ENCODE measurements around the gene VPS4A. TPM values are rescaled to one million over a fixed set of nuclear protein-coding genes. Genes with fewer than 3 reads are reported as not detected.
"Not testable (repeated sequence)": the region's sequence is repeated elsewhere in the genome, so short reads cannot be mapped to it uniquely, and the experiment has no call there.

VPS4A gene
- total and polyA plus RNA-seq, 8 donors, result 4.1 to 51.0 (median 31.0) TPM

GRCh38 chr16:69346683-69347082 is 35.5 kb downstream of the VPS4A start:
- Histone ChIP-seq H3K36me3 (peaks cover 9 to 62% (median 54%) of the 10 kb centered on the region in 4 donors), H3K4me3 (no peak overlapping the region), H3K27ac (no peak overlapping the region), H3K9me3 (no peaks in the 10 kb centered on the region), H3K4me1 (peaks cover 0 to 39% (median 17%) of the 10 kb centered on the region in 4 donors), H3K27me3 (no peaks in the 10 kb centered on the region)
- WGBS, 5 donors, result 85 to 89% (median 88%) methylated on average over 6 of the region's 6 CpGs
- intact Hi-C loops (cut with DNase I; ENCODE audit: low total_unique reads), result no loop called here
- DNase-seq, result no peak
- no peak for TF ChIP-seq CTCF (IDR thresholded peaks at IDR 0.05)

- peak in 1 of 2 donors; percentile 29 for DNase-seq
- Histone ChIP-seq H3K9me3 (no peaks in the 10 kb centered on the region), H3K4me1 (peaks cover 0 to 34% (median 19%) of the 10 kb centered on the region in 4 donors), H3K27ac (no peak overlapping the region), H3K4me3 (no peak overlapping the region), H3K27me3 (no peaks in the 10 kb centered on the region), H3K36me3 (peaks cover 10 to 55% (median 47%) of the 10 kb centered on the region in 4 donors)
- TF ChIP-seq POLR2A (IDR thresholded peaks at IDR 0.05), result no peak
- 52 to 82% (median 59%) methylated on average over 6 of the region's 6 CpGs for WGBS, 5 donors
- intact Hi-C loops (cut with DNase I; ENCODE audit: low total_unique reads), result no loop called here
These were observed 37.1 kb downstream of the VPS4A start for GRCh38 chr16:69348222-69348621.

GRCh38 chr16:69349536-69349935 is 38.4 kb downstream of the VPS4A start:
- no peak for TF ChIP-seq EP300 (IDR thresholded peaks at IDR 0.05)
- no peak overlapping the region for H3K27ac ChIP-seq
- no peaks in the 10 kb centered on the region for H3K27me3 ChIP-seq
- H3K36me3 ChIP-seq, result peaks cover 11 to 46% (median 38%) of the 10 kb centered on the region in 4 donors
- intact Hi-C loops (cut with DNase I; ENCODE audit: low total_unique reads), result no loop called here
- 84 to 95% (median 87%) methylated on average over 8 to 10 of the region's 10 CpGs for WGBS, 5 donors
- peaks cover 0 to 34% (median 19%) of the 10 kb centered on the region in 4 donors for H3K4me1 ChIP-seq
- no peak overlapping the region for H3K4me3 ChIP-seq
- H3K9me3 ChIP-seq, result no peaks in the 10 kb centered on the region
- DNase-seq, result no peak

GRCh38 chr16:69350536-69351133 is 39.5 kb downstream of the VPS4A start:
- Histone ChIP-seq H3K4me3 (peak overlapping the region; percentile 26 to 39 (median 34)), H3K36me3 (peaks cover 13 to 46% (median 32%) of the 10 kb centered on the region in 4 donors), H3K27ac (peak overlapping the region; percentile 44 to 74 (median 69)), H3K4me1 (peaks cover 0 to 34% (median 19%) of the 10 kb centered on the region in 4 donors), H3K9me3 (no peaks in the 10 kb centered on the region), H3K27me3 (no peaks in the 10 kb centered on the region)
- TF ChIP-seq CTCF (IDR thresholded peaks at IDR 0.05), result no peak
- no peak for TF ChIP-seq POLR2A (IDR thresholded peaks at IDR 0.05)
- peak in 1 of 3 donors; percentile 20 for TF ChIP-seq POLR2AphosphoS5 (IDR thresholded peaks at IDR 0.05)
- DNase-seq, result peak; percentile 28 to 58
- intact Hi-C loops (cut with DNase I; ENCODE audit: low total_unique reads), result no loop called here
- WGBS, 5 donors, result 28 to 54% (median 40%) methylated on average over 6 of the region's 6 CpGs

GRCh38 chr16:69351309-69352027 is 40.3 kb downstream of the VPS4A start, which contains the start of gene TMED6:
Gene TMED6 (minus strand): TSS chr16:69351786. CDS start chr16:69351753, 33 bp downstream.
- peak within 1 kb of the TSS; percentile 26 to 39 (median 34) for H3K4me3 ChIP-seq
- H3K9me3 ChIP-seq, result no peaks in the 10 kb centered on the region
- peak; percentile 63 to 84 for DNase-seq
- peaks cover 21 to 46% (median 30%) of the 10 kb centered on the region in 4 donors for H3K36me3 ChIP-seq
- intact Hi-C loops (cut with DNase I; ENCODE audit: low total_unique reads), result no loop called here
- H3K27ac ChIP-seq, result peak within 1 kb of the TSS; percentile 55 to 74 (median 69)
- peak in 1 of 3 donors; percentile 38 for TF ChIP-seq POLR2AphosphoS5 (IDR thresholded peaks at IDR 0.05)
- no peak for TF ChIP-seq POLR2A (IDR thresholded peaks at IDR 0.05)
- no peak for TF ChIP-seq CTCF (IDR thresholded peaks at IDR 0.05)
- no peak for TF ChIP-seq EP300 (IDR thresholded peaks at IDR 0.05)
- H3K27me3 ChIP-seq, result no peaks in the 10 kb centered on the region
- 29 to 57% (median 51%) methylated on average over 12 of the region's 12 CpGs for WGBS, 5 donors
- peaks cover 0 to 34% (median 19%) of the 10 kb centered on the region in 4 donors for H3K4me1 ChIP-seq

- H3K27me3 ChIP-seq; DNase-seq; H3K4me3 ChIP-seq; H3K27ac ChIP-seq; intact Hi-C loops (cut with DNase I; ENCODE audit: low total_unique reads); H3K9me3 ChIP-seq; H3K4me1 ChIP-seq: not testable (repeated sequence)
- peaks cover 29 to 44% (median 40%) of the 10 kb centered on the region in 4 donors for H3K36me3 ChIP-seq
- 90 to 96% (median 95%) methylated on average over 9 of the region's 9 CpGs for WGBS, 5 donors
These were observed 48.9 kb downstream of the VPS4A start for GRCh38 chr16:69360070-69360469.

Measured in stomach (tissue), 9 donors.